Measurements from ENCODE around the gene USP15. TPM values are rescaled to one million over a fixed set of nuclear protein-coding genes. Genes with fewer than 3 reads are reported as not detected.

Gene USP15
- total RNA-seq, 2 experiments from 2014 or later: 84.5 to 95.5 TPM

GRCh38 chr12:62291864-62292760 is 31.9 kb downstream of the USP15 start:
- CTCF ChIA-PET: no interaction called here
- intact Hi-C loops (cut with micrococcal nuclease): no loop called here
- peaks cover 81% of the 10 kb centered on the region for H3K4me1 Mint-ChIP-seq (ENCODE audit: low read depth)

GRCh38 chr12:62292761-62293344 is 32.6 kb downstream of the USP15 start:
- peaks cover 15% of the 10 kb centered on the region for H3K9me3 Mint-ChIP-seq
- peak overlapping the region; percentile 42 for H3K27ac Mint-ChIP-seq
- intact Hi-C loops (cut with micrococcal nuclease): no loop called here
- H3K4me3 Mint-ChIP-seq: no peak overlapping the region
- H3K36me3 Mint-ChIP-seq (ENCODE audit: low read depth): peaks cover 66% of the 10 kb centered on the region
- DNase-seq: no peak
- H3K4me1 Mint-ChIP-seq (ENCODE audit: low read depth): peaks cover 80% of the 10 kb centered on the region
- CTCF ChIA-PET: no interaction called here
- no peaks in the 10 kb centered on the region for H3K27me3 Mint-ChIP-seq (ENCODE audit: low read depth)

More at GRCh38 chr12:62291864-62292760, 31.9 kb downstream of the USP15 start:
- peak; percentile 45 for DNase-seq
- no peaks in the 10 kb centered on the region for H3K27me3 Mint-ChIP-seq (ENCODE audit: low read depth)
- no peak overlapping the region for H3K4me3 Mint-ChIP-seq
- peaks cover 61% of the 10 kb centered on the region for H3K36me3 Mint-ChIP-seq (ENCODE audit: low read depth)
- H3K9me3 Mint-ChIP-seq: peaks cover 15% of the 10 kb centered on the region
- peak overlapping the region; percentile 70 for H3K27ac Mint-ChIP-seq

GRCh38 chr12:62294378-62294777 is 34.2 kb downstream of the USP15 start:
- intact Hi-C loops (cut with micrococcal nuclease): no loop called here
- Mint-ChIP-seq H3K4me3 (no peak overlapping the region), H3K27ac (no peak overlapping the region), H3K9me3 (peaks cover 14% of the 10 kb centered on the region), H3K4me1 (ENCODE audit: low read depth) (peaks cover 75% of the 10 kb centered on the region), H3K27me3 (ENCODE audit: low read depth) (no peaks in the 10 kb centered on the region), H3K36me3 (ENCODE audit: low read depth) (peaks cover 67% of the 10 kb centered on the region)
- DNase-seq: no peak
- CTCF ChIA-PET: no interaction called here

- no peak for DNase-seq
- peaks cover under 1% of the 10 kb centered on the region for H3K9me3 Mint-ChIP-seq
- peaks cover 75% of the 10 kb centered on the region for H3K4me1 Mint-ChIP-seq (ENCODE audit: low read depth)
- peak overlapping the region; percentile 34 for H3K27ac Mint-ChIP-seq
- intact Hi-C loops (cut with micrococcal nuclease): no loop called here
- no peaks in the 10 kb centered on the region for H3K27me3 Mint-ChIP-seq (ENCODE audit: low read depth)
- CTCF ChIA-PET: no interaction called here
- no peak overlapping the region for H3K4me3 Mint-ChIP-seq
- peaks cover 62% of the 10 kb centered on the region for H3K36me3 Mint-ChIP-seq (ENCODE audit: low read depth)
Measured at GRCh38 chr12:62296001-62296400, 35.8 kb downstream of the USP15 start.

- Mint-ChIP-seq H3K4me1 (ENCODE audit: low read depth) (peaks cover 69% of the 10 kb centered on the region), H3K27me3 (ENCODE audit: low read depth) (no peaks in the 10 kb centered on the region), H3K4me3 (no peak overlapping the region), H3K27ac (no peak overlapping the region), H3K36me3 (ENCODE audit: low read depth) (peaks cover 66% of the 10 kb centered on the region), H3K9me3 (no peaks in the 10 kb centered on the region)
- intact Hi-C loops (cut with micrococcal nuclease): no loop called here
- DNase-seq: no peak
- CTCF ChIA-PET: interaction anchor here (0.6 kb wide), 1 partner anchor 121 kb away, joined by 3 read pairs; no protein-coding TSS in a partner anchor
Measured at GRCh38 chr12:62297321-62297720, 37.1 kb downstream of the USP15 start.

GRCh38 chr12:62299617-62300016 is 39.4 kb downstream of the USP15 start:
- Mint-ChIP-seq H3K27ac (no peak overlapping the region), H3K36me3 (ENCODE audit: low read depth) (peaks cover 77% of the 10 kb centered on the region), H3K9me3 (peaks cover 4% of the 10 kb centered on the region), H3K4me3 (no peak overlapping the region), H3K27me3 (ENCODE audit: low read depth) (no peaks in the 10 kb centered on the region), H3K4me1 (ENCODE audit: low read depth) (peaks cover 60% of the 10 kb centered on the region)
- intact Hi-C loops (cut with micrococcal nuclease): no loop called here
- DNase-seq: no peak
- CTCF ChIA-PET: no interaction called here

GRCh38 chr12:62301080-62301798 is 41.0 kb downstream of the USP15 start:
- H3K4me1 Mint-ChIP-seq (ENCODE audit: low read depth): peaks cover 55% of the 10 kb centered on the region
- intact Hi-C loops (cut with micrococcal nuclease): no loop called here
- H3K36me3 Mint-ChIP-seq (ENCODE audit: low read depth): peaks cover 75% of the 10 kb centered on the region
- H3K27me3 Mint-ChIP-seq (ENCODE audit: low read depth): no peaks in the 10 kb centered on the region
- CTCF ChIA-PET: no interaction called here
- no peak overlapping the region for H3K4me3 Mint-ChIP-seq
- DNase-seq: no peak
- H3K9me3 Mint-ChIP-seq: peaks cover 6% of the 10 kb centered on the region
- no peak overlapping the region for H3K27ac Mint-ChIP-seq

- intact Hi-C loops (cut with micrococcal nuclease): loop anchor here (2.0 kb wide), 1 partner anchor 17 kb away; no protein-coding TSS in a partner anchor
- no peak for DNase-seq
- Mint-ChIP-seq H3K27me3 (ENCODE audit: low read depth) (no peaks in the 10 kb centered on the region), H3K4me1 (ENCODE audit: low read depth) (peaks cover 54% of the 10 kb centered on the region), H3K4me3 (no peak overlapping the region), H3K9me3 (peaks cover 6% of the 10 kb centered on the region), H3K27ac (no peak overlapping the region), H3K36me3 (ENCODE audit: low read depth) (peaks cover 75% of the 10 kb centered on the region)
- CTCF ChIA-PET: no interaction called here
Measured at GRCh38 chr12:62301799-62302133, 41.6 kb downstream of the USP15 start.

- DNase-seq: no peak
- Mint-ChIP-seq H3K36me3 (ENCODE audit: low read depth) (peaks cover 65% of the 10 kb centered on the region), H3K27me3 (ENCODE audit: low read depth) (no peaks in the 10 kb centered on the region), H3K4me1 (ENCODE audit: low read depth) (peaks cover 57% of the 10 kb centered on the region), H3K4me3 (no peak overlapping the region), H3K27ac (no peak overlapping the region), H3K9me3 (peaks cover 6% of the 10 kb centered on the region)
- intact Hi-C loops (cut with micrococcal nuclease): no loop called here
- CTCF ChIA-PET: no interaction called here
Measured at GRCh38 chr12:62304560-62304959, 44.4 kb downstream of the USP15 start.

GRCh38 chr12:62305778-62306177 is 45.6 kb downstream of the USP15 start:
- intact Hi-C loops (cut with micrococcal nuclease): no loop called here
- Mint-ChIP-seq H3K27ac (no peak overlapping the region), H3K4me3 (no peak overlapping the region)

GRCh38 chr12:62306569-62307530 is 46.6 kb downstream of the USP15 start:
- H3K9me3 Mint-ChIP-seq: peaks cover 6% of the 10 kb centered on the region
- intact Hi-C loops (cut with micrococcal nuclease): no loop called here
- peaks cover 54% of the 10 kb centered on the region for H3K4me1 Mint-ChIP-seq (ENCODE audit: low read depth)
- no peak overlapping the region for H3K4me3 Mint-ChIP-seq
- CTCF ChIA-PET: no interaction called here
- peaks cover 58% of the 10 kb centered on the region for H3K36me3 Mint-ChIP-seq (ENCODE audit: low read depth)
- H3K27ac Mint-ChIP-seq: no peak overlapping the region
- no peak for DNase-seq
- H3K27me3 Mint-ChIP-seq (ENCODE audit: low read depth): no peaks in the 10 kb centered on the region

More at GRCh38 chr12:62305778-62306177, 45.6 kb downstream of the USP15 start:
- Mint-ChIP-seq H3K9me3 (peaks cover 6% of the 10 kb centered on the region), H3K36me3 (ENCODE audit: low read depth) (peaks cover 63% of the 10 kb centered on the region), H3K27me3 (ENCODE audit: low read depth) (no peaks in the 10 kb centered on the region), H3K4me1 (ENCODE audit: low read depth) (peaks cover 52% of the 10 kb centered on the region)
- DNase-seq: no peak
- CTCF ChIA-PET: no interaction called here

GRCh38 chr12:62308201-62308600 is 48.0 kb downstream of the USP15 start:
- Mint-ChIP-seq H3K4me1 (ENCODE audit: low read depth) (peaks cover 56% of the 10 kb centered on the region), H3K4me3 (no peak overlapping the region), H3K9me3 (peaks cover 5% of the 10 kb centered on the region), H3K27ac (no peak overlapping the region), H3K36me3 (ENCODE audit: low read depth) (peaks cover 50% of the 10 kb centered on the region), H3K27me3 (ENCODE audit: low read depth) (no peaks in the 10 kb centered on the region)
- no peak for DNase-seq
- CTCF ChIA-PET: no interaction called here
- intact Hi-C loops (cut with micrococcal nuclease): no loop called here
